ENCODE results near the gene TMEM88. TPM values are rescaled to one million over a fixed set of nuclear protein-coding genes. Genes with fewer than 3 reads are reported as not detected.

The TMEM88 gene
- total and polyA plus RNA-seq, 2 donors (not counting 3 experiments of a cell fraction or from before 2014, with no cell fraction given) = 53.4 to 165 TPM

GRCh38 chr17:7894866-7895265, 40.0 kb downstream of the TMEM88 start:
- Histone ChIP-seq H4K20me1 (replicated peaks; ENCODE audit: control insufficient read depth, extremely low read depth, insufficient read depth, low read length) (no peaks in the 10 kb centered on the region), H3K9ac (replicated peaks; ENCODE audit: extremely low read depth, insufficient read depth, low read length) (no peak overlapping the region), H3K4me3 (replicated peaks in 1 of 3; ENCODE audit: insufficient read depth in 1 of 3, low read depth in 1 of 3, low read length in 3 of 3) (no peak overlapping the region), H3K4me2 (ENCODE audit: insufficient read depth, low read length) (no peak overlapping the region), H3K9me1 (replicated peaks; ENCODE audit: control insufficient read depth, extremely low read depth, insufficient read depth, low read length) (no peaks in the 10 kb centered on the region), H3K4me1 (ENCODE audit: control insufficient read depth, extremely low read depth, insufficient read depth, low read length) (peaks cover under 1% of the 10 kb centered on the region), H3K36me3 (ENCODE audit: control insufficient read depth in 2 of 2, extremely low read depth in 1 of 2, insufficient read depth in 2 of 2, low read length in 2 of 2) (peaks cover 49 to 63% of the 10 kb centered on the region in 2 experiments), H3K9me3 (replicated peaks; ENCODE audit: control insufficient read depth, insufficient read depth, low read length) (no peaks in the 10 kb centered on the region), H3K27me3 (ENCODE audit: control insufficient read depth in 2 of 2, insufficient read depth in 2 of 2, low read length in 2 of 2) (no peaks in the 10 kb centered on the region), H2AFZ (ENCODE audit: low read depth, low read length) (no peak overlapping the region), H3K79me2 (ENCODE audit: control insufficient read depth, insufficient read depth, low read length) (peaks cover 2% of the 10 kb centered on the region), H3K27ac (ENCODE audit: insufficient read depth, low read depth, low read length) (no peak overlapping the region)
- dilution Hi-C loops (cut with MboI; ENCODE audit: extremely low pct_ligation_motif_present, low sequenced_read_pairs) (no loop called here), intact Hi-C loops (cut with micrococcal nuclease) (no loop called here)
- DNase-seq (ENCODE audit: low read depth, low spot score) = no peak
- ChIA-PET POLR2A (no interaction called here), CTCF (interaction anchor here (1.0 to 7.1 kb wide), 2 partner anchors 32 to 151 kb away, joined by 3 to 58 read pairs; no protein-coding TSS in a partner anchor)
- no TSS peak for BruUV-seq (replicated peaks)
- TF ChIP-seq POLR2AphosphoS5 (IDR thresholded peaks at IDR 0.05; ENCODE audit: insufficient read depth, low read depth, low read length) (no peak), CTCF (IDR thresholded peaks at IDR 0.05; ENCODE audit: extremely low read depth in 1 of 2, insufficient read depth in 1 of 2, low read depth in 1 of 2, low read length in 2 of 2) (no peak), MYC (IDR thresholded peaks at IDR 0.05; ENCODE audit: low read depth, low read length) (no peak), POLR2A (IDR thresholded peaks at IDR 0.05; ENCODE audit: low read depth, low read length) (no peak), EZH2 (IDR thresholded peaks at IDR 0.05; ENCODE audit: borderline replicate concordance, low read depth, low read length, severe bottlenecking) (no peak), MAX (IDR thresholded peaks at IDR 0.05; ENCODE audit: insufficient read depth, insufficient read length) (no peak), JUN (IDR thresholded peaks at IDR 0.05; ENCODE audit: borderline replicate concordance, insufficient read depth, insufficient read length, low read depth) (no peak)
- FAIRE-seq = no peak

All from endothelial cell of umbilical vein (primary cell).